CD4-positive, CD25-positive, alpha-beta regulatory T cell (primary cell): ENCODE data around the gene ERAS. TPM values are rescaled to one million over a fixed set of nuclear protein-coding genes. Genes with fewer than 3 reads are reported as not detected.
A peak's percentile ranks its signal among the peaks of the same experiment; 100 is the strongest.

Experiments used
- ATAC-seq, 2 donors: fragments of 150-1000 bp; cut with Tn5 transposase; one replicate each; pipeline ENCODE4 v1.10.0; 2021; ENCODE audit warnings: low read depth in 2 of 2, moderate number of reproducible peaks in 2 of 2, moderate library complexity in 1 of 2
- DNase-seq, 3 donors: peaks; one replicate each; pipeline versions ENCODE4 v3.0.0 to v3.0.0-alpha.2; 2012 to 2022; ENCODE audit warnings: mixed read lengths in 1 of 3
- H3K27ac ChIP-seq: one replicate; pipeline ENCODE4 v1.7.0; 2013; ENCODE audit warnings: mild to moderate bottlenecking, low read length; ENCODE audit not compliant: insufficient read depth, poor library complexity, severe bottlenecking
- H3K27me3 ChIP-seq: one replicate; pipeline ENCODE4 v1.7.0; 2013; ENCODE audit warnings: low read length; ENCODE audit not compliant: control insufficient read depth, insufficient read depth
- H3K36me3 ChIP-seq: one replicate; pipeline ENCODE4 v1.7.0; 2013; ENCODE audit warnings: mild to moderate bottlenecking, low read length, moderate library complexity; ENCODE audit not compliant: control insufficient read depth, insufficient read depth
- H3K4me1 ChIP-seq: 2 replicates; pipeline ENCODE4 v1.7.0; 2013; ENCODE audit warnings: mild to moderate bottlenecking, low read length; ENCODE audit not compliant: insufficient read depth, control insufficient read depth, poor library complexity, severe bottlenecking
- H3K4me3 ChIP-seq: one replicate; pipeline ENCODE4 v1.7.0; 2013; ENCODE audit warnings: low read depth, mild to moderate bottlenecking, low read length, moderate library complexity
- H3K9me3 ChIP-seq, 2 experiments: 1 replicate in 1 of 2; 2 replicates in 1 of 2; pipeline ENCODE4 v1.7.0; 2013; ENCODE audit warnings: low read length in 2 of 2, mild to moderate bottlenecking in 1 of 2, moderate library complexity in 1 of 2; ENCODE audit not compliant: control insufficient read depth in 2 of 2
- H3K27ac Mint-ChIP-seq, 3 donors: one replicate each; pipeline ENCODE4 v1.8.0; 2020 to 2022; ENCODE audit warnings: mild to moderate bottlenecking in 3 of 3, mixed read lengths in 3 of 3, moderate library complexity in 2 of 3
- H3K27me3 Mint-ChIP-seq: one replicate; pipeline ENCODE4 v1.8.0; 2022; ENCODE audit warnings: mild to moderate bottlenecking, mixed read lengths
- H3K36me3 Mint-ChIP-seq: one replicate; pipeline ENCODE4 v1.8.0; 2020; ENCODE audit warnings: mixed read lengths
- H3K4me1 Mint-ChIP-seq, 4 donors: one replicate each; pipeline ENCODE4 v1.8.0; 2020 to 2022; ENCODE audit warnings: mixed read lengths in 4 of 4, mild to moderate bottlenecking in 1 of 4
- H3K4me3 Mint-ChIP-seq, 4 donors: one replicate each; pipeline ENCODE4 v1.8.0; 2020 to 2022; ENCODE audit warnings: mild to moderate bottlenecking in 4 of 4, mixed read lengths in 4 of 4, moderate library complexity in 3 of 4
- H3K9me3 Mint-ChIP-seq, 7 donors: one replicate each; pipeline ENCODE4 v1.8.0; 2020 to 2022; ENCODE audit warnings: mixed read lengths in 7 of 7, mild to moderate bottlenecking in 3 of 7, moderate library complexity in 2 of 7
- polyA plus RNA-seq, 4 donors: library from polyadenylated mRNA; unstranded; fragments of 300-500 nt; fragmentation: Illumina TruSeq; gene quantifications; one replicate each; pipeline ENCODE4 v1.2.3, GENCODE V29; 2021
- total RNA-seq: library from RNA; stranded (reverse); gene quantifications from one replicate; pipeline ENCODE4 v1.2.3, GENCODE V29; 2022

Gene ERAS
- not detected for total RNA-seq
- not detected for polyA plus RNA-seq

- H3K9me3 ChIP-seq, result no peaks in the 10 kb centered on the region
- H3K27ac ChIP-seq, result no peak within 1 kb of the TSS
- peaks cover 2% of the 10 kb centered on the region for H3K27me3 ChIP-seq
- Mint-ChIP-seq H3K36me3 (no peaks in the 10 kb centered on the region), H3K4me3 (peak within 1 kb of the TSS in 3 of 4 donors; percentile 47 to 78 (median 56)), H3K9me3 (peaks cover 0 to 2% (median 0%) of the 10 kb centered on the region in 7 donors), H3K27ac (no peak within 1 kb of the TSS), H3K4me1 (peaks cover 0 to 12% (median 2%) of the 10 kb centered on the region in 4 donors), H3K27me3 (peaks cover 34% of the 10 kb centered on the region)
- ATAC-seq (peak in 1 of 2 donors; percentile 31), DNase-seq (no peak)
- no peaks in the 10 kb centered on the region for H3K36me3 ChIP-seq
- H3K4me1 ChIP-seq, result no peaks in the 10 kb centered on the region
- no peak within 1 kb of the TSS for H3K4me3 ChIP-seq
Observed at GRCh38 chrX:48826135-48826875, at the start of gene ERAS. Gene ERAS, plus strand, starts transcription at chrX:48826513. Its CDS starts 2,611 bp downstream, at chrX:48829124.

GRCh38 chrX:48776818-48777439 is 49.4 kb upstream of the ERAS start:
- no peaks in the 10 kb centered on the region for H3K27me3 Mint-ChIP-seq
- Histone ChIP-seq H3K4me1 (no peaks in the 10 kb centered on the region), H3K27me3 (no peaks in the 10 kb centered on the region), H3K36me3 (no peaks in the 10 kb centered on the region), H3K9me3 (no peaks in the 10 kb centered on the region), H3K4me3 (no peak overlapping the region), H3K27ac (no peak overlapping the region)
- H3K4me1 Mint-ChIP-seq, result no peaks in the 10 kb centered on the region
- no peaks in the 10 kb centered on the region for H3K36me3 Mint-ChIP-seq
- ATAC-seq (no peak), DNase-seq (no peak)
- no peaks in the 10 kb centered on the region for H3K9me3 Mint-ChIP-seq
- H3K4me3 Mint-ChIP-seq, result no peak overlapping the region
- H3K27ac Mint-ChIP-seq, result no peak overlapping the region

- ATAC-seq (no peak), DNase-seq (no peak)
- H3K4me3 ChIP-seq, result no peak overlapping the region
- H3K36me3 ChIP-seq, result no peaks in the 10 kb centered on the region
- H3K4me3 Mint-ChIP-seq, result no peak overlapping the region
- H3K27me3 ChIP-seq, result no peaks in the 10 kb centered on the region
- no peaks in the 10 kb centered on the region for H3K4me1 ChIP-seq
- no peaks in the 10 kb centered on the region for H3K9me3 Mint-ChIP-seq
- H3K27me3 Mint-ChIP-seq, result no peaks in the 10 kb centered on the region
- no peaks in the 10 kb centered on the region for H3K9me3 ChIP-seq
- no peaks in the 10 kb centered on the region for H3K4me1 Mint-ChIP-seq
- no peak overlapping the region for H3K27ac ChIP-seq
- no peaks in the 10 kb centered on the region for H3K36me3 Mint-ChIP-seq
- H3K27ac Mint-ChIP-seq, result no peak overlapping the region
Observed at GRCh38 chrX:48779399-48779798, 46.9 kb upstream of the ERAS start.

- Histone ChIP-seq H3K27me3 (no peaks in the 10 kb centered on the region), H3K36me3 (no peaks in the 10 kb centered on the region), H3K4me3 (no peak overlapping the region), H3K9me3 (no peaks in the 10 kb centered on the region), H3K27ac (no peak overlapping the region), H3K4me1 (no peaks in the 10 kb centered on the region)
- Mint-ChIP-seq H3K27ac (no peak overlapping the region), H3K27me3 (no peaks in the 10 kb centered on the region), H3K9me3 (no peaks in the 10 kb centered on the region), H3K4me1 (no peaks in the 10 kb centered on the region), H3K4me3 (no peak overlapping the region), H3K36me3 (no peaks in the 10 kb centered on the region)
- no peak for DNase-seq
- ATAC-seq, result no peak
Observed at GRCh38 chrX:48781705-48782104, 44.6 kb upstream of the ERAS start.

- H3K9me3 ChIP-seq, result no peaks in the 10 kb centered on the region
- DNase-seq, result no peak
- no peaks in the 10 kb centered on the region for H3K27me3 Mint-ChIP-seq
- H3K4me1 ChIP-seq, result no peaks in the 10 kb centered on the region
- no peaks in the 10 kb centered on the region for H3K4me1 Mint-ChIP-seq
- no peaks in the 10 kb centered on the region for H3K36me3 ChIP-seq
- no peaks in the 10 kb centered on the region for H3K36me3 Mint-ChIP-seq
- H3K4me3 ChIP-seq, result no peak overlapping the region
- H3K9me3 Mint-ChIP-seq, result no peaks in the 10 kb centered on the region
- H3K27ac ChIP-seq, result no peak overlapping the region
- H3K27ac Mint-ChIP-seq, result peak overlapping the region in 1 of 3 donors; percentile 49
- no peak for ATAC-seq
- no peak overlapping the region for H3K4me3 Mint-ChIP-seq
- no peaks in the 10 kb centered on the region for H3K27me3 ChIP-seq
Observed at GRCh38 chrX:48782216-48782615, 44.1 kb upstream of the ERAS start.

GRCh38 chrX:48782795-48783194 is 43.5 kb upstream of the ERAS start:
- no peaks in the 10 kb centered on the region for H3K4me1 ChIP-seq
- H3K27ac Mint-ChIP-seq, result no peak overlapping the region
- no peak overlapping the region for H3K4me3 Mint-ChIP-seq
- no peak overlapping the region for H3K4me3 ChIP-seq
- H3K4me1 Mint-ChIP-seq, result no peaks in the 10 kb centered on the region
- ATAC-seq (no peak), DNase-seq (no peak)
- H3K27ac ChIP-seq, result no peak overlapping the region
- no peaks in the 10 kb centered on the region for H3K27me3 Mint-ChIP-seq
- no peaks in the 10 kb centered on the region for H3K36me3 Mint-ChIP-seq
- no peaks in the 10 kb centered on the region for H3K9me3 ChIP-seq
- no peaks in the 10 kb centered on the region for H3K36me3 ChIP-seq
- H3K27me3 ChIP-seq, result no peaks in the 10 kb centered on the region
- no peaks in the 10 kb centered on the region for H3K9me3 Mint-ChIP-seq

GRCh38 chrX:48784726-48785125 is 41.6 kb upstream of the ERAS start:
- no peaks in the 10 kb centered on the region for H3K27me3 Mint-ChIP-seq
- Histone ChIP-seq H3K36me3 (no peaks in the 10 kb centered on the region), H3K9me3 (no peaks in the 10 kb centered on the region), H3K27me3 (no peaks in the 10 kb centered on the region), H3K27ac (no peak overlapping the region), H3K4me3 (no peak overlapping the region), H3K4me1 (peaks cover 3% of the 10 kb centered on the region)
- no peak for DNase-seq
- H3K4me1 Mint-ChIP-seq, result peaks cover 0 to 12% (median under 1%) of the 10 kb centered on the region in 4 donors
- H3K4me3 Mint-ChIP-seq, result no peak overlapping the region
- peaks cover 0 to 2% (median 0%) of the 10 kb centered on the region in 7 donors for H3K9me3 Mint-ChIP-seq
- no peaks in the 10 kb centered on the region for H3K36me3 Mint-ChIP-seq
- no peak for ATAC-seq
- no peak overlapping the region for H3K27ac Mint-ChIP-seq

GRCh38 chrX:48785186-48785539 is 41.1 kb upstream of the ERAS start:
- no peak for DNase-seq
- Mint-ChIP-seq H3K4me1 (peaks cover 0 to 14% (median under 1%) of the 10 kb centered on the region in 4 donors), H3K36me3 (no peaks in the 10 kb centered on the region), H3K27me3 (no peaks in the 10 kb centered on the region), H3K27ac (peak overlapping the region in 1 of 3 donors; percentile 76), H3K4me3 (no peak overlapping the region), H3K9me3 (peaks cover 0 to 2% (median 0%) of the 10 kb centered on the region in 7 donors)
- Histone ChIP-seq H3K27ac (no peak overlapping the region), H3K27me3 (no peaks in the 10 kb centered on the region), H3K4me1 (peaks cover 4% of the 10 kb centered on the region), H3K36me3 (no peaks in the 10 kb centered on the region), H3K4me3 (no peak overlapping the region), H3K9me3 (no peaks in the 10 kb centered on the region)
- no peak for ATAC-seq
